TTC549 (cell line): ENCODE data around the gene OTUB2.
"Not testable (repeated sequence)": the region's sequence is repeated elsewhere in the genome, so short reads cannot be mapped to it uniquely, and the experiment has no call there.

Experiments used
- FAIRE-seq: peaks from 2 replicates; lab custom pipeline; 2012; peaks lifted over from hg19 to GRCh38; lab: Jason Lieb, UNC

Gene OTUB2

GRCh38 chr14:94058128-94058673 lies 32.1 kb downstream of the OTUB2 start:
- FAIRE-seq, result no peak

DNA sequence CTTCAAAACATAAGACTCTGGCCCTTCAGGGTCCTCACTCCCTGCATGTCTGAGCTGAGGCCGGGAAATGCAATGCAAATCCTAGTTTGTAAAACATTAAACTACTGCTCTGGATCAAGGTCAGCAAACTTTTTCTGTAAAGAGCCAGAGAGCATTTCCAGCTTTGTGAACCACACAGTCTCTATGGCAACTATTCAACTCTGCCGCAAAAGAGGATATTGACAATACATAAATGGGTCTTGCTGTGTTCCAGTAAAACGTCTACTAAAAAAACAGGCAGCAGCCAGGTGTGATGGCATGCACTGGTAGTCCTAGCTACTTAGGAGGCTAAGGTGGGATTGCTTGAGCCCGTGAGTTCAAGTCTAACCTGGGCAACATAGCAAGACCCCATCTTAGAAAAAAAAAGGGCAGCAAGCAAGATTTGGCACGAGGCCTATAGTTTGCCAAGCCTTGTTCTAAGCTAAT lies 32.6 kb downstream of the OTUB2 start:
- no peak for FAIRE-seq

DNA sequence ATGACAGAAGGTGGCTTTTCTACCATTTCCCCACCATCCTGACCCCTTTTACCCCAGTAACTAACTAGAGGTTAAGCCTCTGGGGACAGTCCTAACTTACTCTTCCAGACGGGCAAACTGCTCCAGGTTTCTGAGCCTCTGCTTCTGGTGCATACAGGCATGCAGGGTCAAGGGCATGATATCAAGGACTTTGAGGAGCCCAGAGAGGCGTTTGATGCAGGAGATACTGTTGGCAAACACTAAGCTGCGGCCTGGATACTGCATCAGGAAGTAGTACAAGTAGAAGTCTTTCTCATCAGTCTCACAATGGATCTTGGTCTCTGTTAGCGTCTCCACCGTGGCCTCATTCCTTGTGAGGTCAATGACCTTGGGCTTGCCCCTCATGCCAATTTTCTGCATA lies 33.9 kb downstream of the OTUB2 start:
- FAIRE-seq, result no peak

DNA sequence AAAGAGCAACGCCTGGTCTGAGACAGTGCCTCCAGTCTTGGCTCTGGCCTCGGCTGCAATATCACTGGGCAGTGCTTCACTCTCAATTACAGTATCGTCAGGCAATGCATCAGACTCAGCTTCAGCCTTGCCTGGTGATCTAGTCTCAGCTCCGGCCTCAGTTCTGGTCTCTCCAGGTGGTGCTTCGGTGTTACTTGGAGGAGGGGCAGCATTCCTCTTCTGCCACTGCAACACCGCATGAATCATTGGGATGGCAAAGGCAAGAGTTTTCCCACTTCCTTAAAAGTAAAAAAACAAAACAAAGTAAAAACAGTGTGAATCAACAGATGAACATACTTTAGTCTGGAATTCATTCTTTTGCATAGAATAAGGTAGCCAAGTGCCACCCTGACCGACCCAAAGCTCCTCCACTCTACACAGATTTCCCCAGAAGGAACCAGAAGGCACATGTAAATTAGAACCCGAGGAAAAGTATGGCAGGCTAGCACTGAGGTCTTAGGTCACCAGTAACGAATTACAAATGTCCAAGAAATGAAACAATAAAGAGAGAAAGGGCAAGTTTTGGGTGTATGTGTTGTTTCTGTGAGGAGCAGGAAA lies 36.3 kb downstream of the OTUB2 start:
- FAIRE-seq, result no peak

GRCh38 chr14:94066089-94066676 lies 40.0 kb downstream of the OTUB2 start:
- no peak for FAIRE-seq

DNA sequence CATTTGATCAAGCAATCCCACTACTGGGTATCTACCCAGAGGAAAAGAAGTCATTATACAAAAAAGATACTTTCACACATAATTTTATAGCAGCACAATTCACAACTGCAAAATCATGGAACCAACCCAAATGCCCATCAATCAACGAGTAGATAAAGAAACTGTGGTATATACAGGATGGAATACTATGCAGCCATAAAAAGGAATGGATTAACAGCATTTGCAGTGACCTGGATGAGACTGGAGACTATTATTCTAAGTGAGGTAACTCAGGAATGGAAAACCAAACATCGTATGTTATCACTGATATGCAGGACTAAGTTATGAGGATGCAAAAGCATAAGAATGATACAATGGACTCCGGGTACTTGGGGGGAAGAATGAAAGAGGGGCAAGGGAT lies 45.9 kb downstream of the OTUB2 start:
- not testable (repeated sequence) for FAIRE-seq

GRCh38 chr14:94074534-94074933 lies 48.4 kb downstream of the OTUB2 start:
- no peak for FAIRE-seq

- no peak for FAIRE-seq
These were observed 48.9 kb downstream of the OTUB2 start for GRCh38 chr14:94075008-94075407.

DNA sequence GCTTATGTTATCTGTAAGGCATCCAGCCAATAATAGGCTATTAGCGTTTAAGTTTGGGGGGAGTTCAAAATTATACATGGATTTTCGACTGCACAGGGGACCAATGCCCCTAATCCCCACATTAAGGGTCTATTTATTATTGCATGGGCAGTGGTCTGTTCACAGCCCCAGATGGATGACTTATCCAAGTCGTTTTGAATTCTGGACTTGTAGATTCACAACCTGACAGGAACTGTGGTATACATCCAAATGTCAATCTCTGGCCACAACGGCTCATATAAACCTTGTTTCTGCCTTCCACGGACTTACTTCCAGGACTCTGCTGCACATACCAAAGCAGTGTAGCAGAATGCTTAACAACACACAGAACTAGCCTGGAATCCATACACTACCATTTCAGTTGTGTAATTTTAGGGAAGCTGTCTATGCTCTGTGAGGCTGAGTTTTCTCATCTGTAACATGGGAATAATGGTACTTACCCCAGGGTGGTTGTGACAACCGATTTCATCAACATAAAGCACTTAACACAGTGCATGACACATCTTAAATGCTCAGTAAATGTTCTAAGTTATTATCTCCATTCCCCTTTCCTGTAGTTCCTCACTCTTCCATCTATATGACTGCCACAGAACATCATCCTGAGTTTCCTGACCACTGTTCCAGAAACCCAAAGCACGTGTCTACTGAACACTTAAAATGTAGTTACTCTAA lies 51.1 kb downstream of the OTUB2 start:
- FAIRE-seq, result no peak

- FAIRE-seq, result no peak
These were observed 51.7 kb downstream of the OTUB2 start for GRCh38 chr14:94077823-94078222.

- FAIRE-seq, result no peak
These were observed 53.9 kb downstream of the OTUB2 start for GRCh38 chr14:94079891-94080620.

DNA sequence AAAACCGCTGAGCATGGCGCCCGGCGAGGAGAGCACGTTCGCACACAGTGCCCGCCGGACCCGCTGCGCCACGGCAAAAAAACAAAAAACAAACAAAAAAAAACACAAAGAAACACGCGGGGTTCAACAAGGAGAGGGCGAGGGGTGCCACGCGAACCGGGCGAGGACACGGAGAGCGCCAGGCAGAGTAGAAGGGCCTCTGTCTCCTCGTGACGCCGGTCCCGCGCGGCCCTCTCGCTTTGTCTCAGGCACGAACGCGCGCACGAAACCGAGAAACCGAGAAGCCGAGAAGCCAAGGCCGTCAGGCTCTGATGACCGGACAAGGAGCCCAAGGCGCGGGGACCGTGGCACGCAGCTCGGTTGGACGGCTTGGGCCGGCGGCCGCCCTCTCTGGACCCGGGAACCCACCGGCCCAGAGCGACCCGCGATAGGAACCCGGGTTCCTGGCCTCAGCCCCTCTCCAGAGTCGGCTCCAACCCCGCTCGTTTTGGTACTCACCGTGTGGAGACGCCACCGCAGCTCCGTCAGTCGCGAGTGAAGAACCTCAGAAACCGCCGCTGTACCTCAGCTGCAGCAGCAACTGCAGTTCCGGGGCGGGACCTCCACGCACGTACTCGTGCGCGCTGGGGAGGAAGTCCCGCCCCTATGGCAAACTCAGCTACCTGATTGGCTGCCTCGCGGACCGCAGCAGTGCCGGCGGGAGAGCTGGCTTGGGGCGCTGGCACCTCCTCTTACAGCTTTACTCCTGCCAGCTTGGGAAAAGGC lies 54.7 kb downstream of the OTUB2 start, which contains the start of the genes DDX24 and IFI27L1:
DDX24 (minus strand) TSS at position 582 of the 765 bp plus-strand sequence. CDS start 1,460 bp downstream, outside the sequence.
IFI27L1 (plus strand) TSS at position 690 of the 765 bp plus-strand sequence. CDS start 15,628 bp downstream, outside the sequence.
- FAIRE-seq, result no peak

GRCh38 chr14:94081386-94081820 lies 55.3 kb downstream of the OTUB2 start:
- FAIRE-seq, result no peak

DNA sequence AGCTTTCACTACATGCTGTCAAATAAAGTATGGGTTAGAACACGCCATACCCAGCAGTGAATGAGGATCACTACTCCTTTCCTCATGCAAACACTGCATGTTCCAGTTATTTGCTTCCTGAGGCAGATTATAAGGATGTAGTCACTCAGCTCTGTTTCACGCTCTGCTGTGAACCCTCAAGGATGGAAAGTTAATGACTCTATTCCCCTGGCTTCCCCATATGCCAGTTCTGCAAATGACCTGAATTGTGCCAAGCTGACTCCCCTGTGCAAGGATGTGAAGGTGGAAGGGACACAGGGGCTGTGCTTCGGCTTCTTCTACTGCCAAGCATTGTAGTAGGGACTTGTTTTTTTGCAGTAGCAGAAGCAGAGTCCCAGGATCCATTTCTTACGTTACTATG lies 61.8 kb downstream of the OTUB2 start:
- no peak for FAIRE-seq

- FAIRE-seq, result no peak
These were observed 62.4 kb downstream of the OTUB2 start for GRCh38 chr14:94088516-94088915.

- FAIRE-seq, result no peak
These were observed 63.3 kb downstream of the OTUB2 start for GRCh38 chr14:94089479-94089878.

DNA sequence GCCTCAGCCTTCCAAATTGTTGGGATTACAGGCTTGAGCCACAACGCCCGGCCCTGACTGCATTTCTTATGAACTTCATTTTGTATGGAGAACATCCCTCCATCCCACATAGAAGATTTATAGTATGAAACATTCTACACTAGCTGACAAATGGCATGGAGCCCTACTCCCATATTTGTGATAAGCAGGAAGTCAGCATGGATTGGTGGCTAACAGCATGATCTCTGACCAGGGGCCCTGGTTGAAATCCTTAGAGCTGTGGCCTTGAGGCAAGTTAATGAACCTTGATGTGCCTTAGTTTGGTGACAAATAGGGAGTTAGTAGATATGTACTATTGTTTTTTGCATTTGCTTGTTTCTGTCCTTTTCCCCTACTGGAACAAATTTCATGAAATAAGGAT lies 67.3 kb downstream of the OTUB2 start:
- no peak for FAIRE-seq

- FAIRE-seq, result no peak
These were observed 71.0 kb downstream of the OTUB2 start for GRCh38 chr14:94097091-94097490.
